Endothelial cell of umbilical vein (primary cell): ENCODE measurements around the gene POFUT2. TPM values are rescaled to one million over a fixed set of nuclear protein-coding genes. Genes with fewer than 3 reads are reported as not detected.

Experiments
- BruUV-seq: library from RNA; stranded (reverse); fragments of 400-500 nt; replicated peaks from 2 replicates; lab custom pipeline; 2021; lab: Mats Ljungman, UMichigan
- CTCF ChIA-PET: fragments of 300-600, 350-600 bp; sonication (Branson Sonifier 250); formaldehyde crosslinking; loops from one replicate; lab custom pipeline; 2021; ENCODE audit warnings: antibody characterized with exemption, inconsistent platforms; lab: Charles Lee
- POLR2A ChIA-PET: fragments of 300-600, 350-600 bp; sonication (Branson Sonifier 250); formaldehyde crosslinking; loops from one replicate; lab custom pipeline; 2021; ENCODE audit warnings: antibody characterized with exemption, inconsistent platforms; lab: Charles Lee
- DNase-seq: peaks from one replicate; pipeline ENCODE4 v3.0.0-alpha.2; 2011; ENCODE audit warnings: low read depth, low spot score
- FAIRE-seq: peaks from 2 replicates; lab custom pipeline; 2011; peaks lifted over from hg19 to GRCh38; lab: Jason Lieb, UNC
- H2AFZ ChIP-seq: 2 replicates; pipeline ENCODE4 v1.6.0; 2012; ENCODE audit warnings: low read depth, low read length, control low read depth, inconsistent platforms
- H3K27ac ChIP-seq: 2 replicates; pipeline ENCODE4 v1.5.1; 2011; ENCODE audit warnings: low read depth, mild to moderate bottlenecking, control low read depth, low read length, moderate library complexity; ENCODE audit not compliant: insufficient read depth
- H3K27me3 ChIP-seq, 2 experiments: 2 replicates each; pipeline versions ENCODE4 v1.6.0 to v1.6.1; 2011; ENCODE audit warnings: low read length in 2 of 2, mixed read lengths in 1 of 2; ENCODE audit not compliant: control insufficient read depth in 2 of 2, insufficient read depth in 2 of 2
- H3K36me3 ChIP-seq, 2 experiments: 2 replicates in 1 of 2; 3 replicates in 1 of 2; pipeline ENCODE4 v1.5.1; 2011; ENCODE audit warnings: low read length in 2 of 2, mild to moderate bottlenecking in 1 of 2, moderate library complexity in 1 of 2; ENCODE audit not compliant: control insufficient read depth in 2 of 2, insufficient read depth in 2 of 2; ENCODE audit errors: extremely low read depth in 1 of 2
- H3K4me1 ChIP-seq: 3 replicates; pipeline ENCODE4 v1.5.1; 2011; ENCODE audit warnings: mild to moderate bottlenecking, low read length; ENCODE audit not compliant: control insufficient read depth, insufficient read depth; ENCODE audit errors: extremely low read depth
- H3K4me2 ChIP-seq: 2 replicates; pipeline ENCODE4 v1.6.1; 2011; ENCODE audit warnings: low read length, control low read depth, mixed read lengths; ENCODE audit not compliant: insufficient read depth
- H3K4me3 ChIP-seq, 3 experiments: fragments of 200-600 bp in 1 of 3; sonication (generic), shearing (Covaris generic) in 1 of 3; replicated peaks in 1 of 3; 2 replicates each; pipeline ENCODE4 v1.5.1; 2011 to 2016; ENCODE audit warnings: control low read depth in 3 of 3, low read length in 3 of 3, mild to moderate bottlenecking in 2 of 3, inconsistent platforms in 1 of 3, low read depth in 1 of 3, moderate library complexity in 1 of 3; ENCODE audit not compliant: insufficient read depth in 1 of 3
- H3K79me2 ChIP-seq: 2 replicates; pipeline ENCODE4 v1.6.0; 2012; ENCODE audit warnings: low read length, inconsistent platforms; ENCODE audit not compliant: control insufficient read depth, insufficient read depth
- H3K9ac ChIP-seq: replicated peaks from 2 replicates; pipeline ENCODE3; 2011; ENCODE audit warnings: low read length, control low read depth; ENCODE audit not compliant: insufficient read depth; ENCODE audit errors: extremely low read depth
- H3K9me1 ChIP-seq: replicated peaks from 3 replicates; pipeline ENCODE4 v1.6.0; 2011; ENCODE audit warnings: mild to moderate bottlenecking, low read length; ENCODE audit not compliant: control insufficient read depth, insufficient read depth; ENCODE audit errors: extremely low read depth
- H3K9me3 ChIP-seq: replicated peaks from 2 replicates; pipeline ENCODE4 v1.5.1; 2012; ENCODE audit warnings: low read length, inconsistent platforms; ENCODE audit not compliant: control insufficient read depth, insufficient read depth
- H4K20me1 ChIP-seq: replicated peaks from 2 replicates; pipeline ENCODE3; 2011; ENCODE audit warnings: mild to moderate bottlenecking, low read length; ENCODE audit not compliant: control insufficient read depth, insufficient read depth; ENCODE audit errors: extremely low read depth
- EZH2 ChIP-seq: IDR thresholded peaks from 2 replicates; pipeline ENCODE4 v1.6.1; 2012; ENCODE audit warnings: borderline replicate concordance, low read depth, mild to moderate bottlenecking, moderate library complexity, low read length, inconsistent platforms; ENCODE audit not compliant: severe bottlenecking
- FOS ChIP-seq: IDR thresholded peaks from 2 replicates; pipeline ENCODE4 v1.6.1; 2011; ENCODE audit warnings: mild to moderate bottlenecking, low read length, moderate library complexity, borderline replicate concordance; ENCODE audit not compliant: insufficient read depth
- GATA2 ChIP-seq: IDR thresholded peaks from 2 replicates; pipeline ENCODE4 v1.7.0; 2011; ENCODE audit warnings: low read depth, mild to moderate bottlenecking, moderate library complexity, mixed read lengths, low read length; ENCODE audit not compliant: insufficient read length, insufficient read depth
- JUN ChIP-seq: IDR thresholded peaks from 2 replicates; pipeline ENCODE4 v1.6.1; 2011; ENCODE audit warnings: borderline replicate concordance, low read depth; ENCODE audit not compliant: insufficient read length, insufficient read depth
- MYC ChIP-seq: IDR thresholded peaks from one replicate; pipeline ENCODE4 v1.6.1; 2011; ENCODE audit warnings: mild to moderate bottlenecking, low read depth, low read length
- POLR2A ChIP-seq: IDR thresholded peaks from 2 replicates; pipeline ENCODE4 v1.6.1; 2012; ENCODE audit warnings: low read depth, mild to moderate bottlenecking, control low read depth, low read length
- POLR2AphosphoS5 ChIP-seq: IDR thresholded peaks from 2 replicates; pipeline ENCODE4 v1.6.1; 2012; ENCODE audit warnings: low read depth, mild to moderate bottlenecking, control low read depth, low read length, moderate library complexity; ENCODE audit not compliant: insufficient read depth
- dilution Hi-C: fragments of 300-500 bp; cut with MboI; formaldehyde crosslinking; loops from one replicate; pipeline ENCODE4 v1.15.0; 2019; ENCODE audit warnings: low sequenced_read_pairs; ENCODE audit not compliant: extremely low pct_ligation_motif_present
- intact Hi-C: fragments of 100-400 bp; cut with micrococcal nuclease; formaldehyde crosslinking; loops from one replicate; pipeline ENCODE4 v1.10.0; 2022
- polyA plus RNA-seq, 4 experiments: library from polyadenylated mRNA; depleted of rRNA in 3 of 4; stranded (reverse) in 3 of 4; unstranded in 1 of 4; fragments of >200 nt; gene quantifications; 2 replicates each; pipeline versions ENCODE4 v1.2.1 to v1.2.3, GENCODE V29; 2011 to 2012; ENCODE audit warnings: missing spikeins in 1 of 4
- total RNA-seq: library from RNA; stranded (reverse); gene quantifications from 2 replicates; pipeline ENCODE4 v1.2.3, GENCODE V29; 2021
- TF ChIP-seq, protein P1 (sequence below), 2 donors: IDR thresholded peaks; 1 replicate in 1 of 2; 2 replicates in 1 of 2; pipeline ENCODE4 v1.5.1; 2011; ENCODE audit warnings: low read length in 2 of 2, mild to moderate bottlenecking in 2 of 2, moderate library complexity in 2 of 2, control low read depth in 1 of 2, inconsistent platforms in 1 of 2, low read depth in 1 of 2; ENCODE audit not compliant: insufficient read depth in 1 of 2; ENCODE audit errors: extremely low read depth in 1 of 2
- TF ChIP-seq, protein P2 (sequence below): IDR thresholded peaks from 2 replicates; pipeline ENCODE4 v1.6.1; 2011; ENCODE audit not compliant: insufficient read depth, insufficient read length

POFUT2 gene
- total and polyA plus RNA-seq, 2 donors (not counting 3 experiments of a cell fraction or from before 2014, with no cell fraction given): 30.7 to 47.5 TPM

DNA sequence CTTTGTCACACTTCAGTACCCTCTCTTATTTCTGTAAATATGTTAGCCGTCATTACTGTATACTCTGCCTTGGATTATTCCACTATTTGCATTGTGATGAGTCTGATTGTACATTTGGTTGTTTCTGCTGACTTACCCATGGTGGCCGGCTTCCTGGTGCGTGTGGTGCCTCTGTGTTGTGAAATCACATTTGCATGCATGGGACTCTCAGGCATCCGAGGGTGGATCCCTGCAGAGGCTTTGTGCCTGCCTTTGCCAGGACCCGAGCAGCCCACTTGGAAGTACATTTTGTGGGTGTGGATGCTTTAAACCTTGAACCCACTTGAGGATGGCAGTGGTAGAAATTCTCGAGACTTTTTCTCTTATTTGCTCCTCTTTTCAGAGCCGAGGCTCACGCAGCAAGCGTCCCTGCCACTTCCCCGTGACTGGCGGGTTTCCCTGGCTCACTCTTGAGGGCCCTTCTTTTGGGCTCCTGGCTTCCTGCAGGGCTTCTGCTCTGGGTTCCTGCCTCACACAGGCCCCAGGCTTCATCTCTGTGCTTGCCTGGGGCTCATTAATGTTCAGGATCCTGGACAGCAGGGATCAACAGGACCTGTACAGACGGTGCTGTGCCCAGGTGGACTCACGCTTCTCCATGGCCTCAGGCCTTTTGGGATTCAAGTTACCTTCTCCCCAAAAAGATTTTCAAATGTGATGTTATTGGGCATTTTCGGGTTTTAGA is 36.6 kb downstream of the POFUT2 start:
- Histone ChIP-seq H4K20me1 (no peaks in the 10 kb centered on the region), H3K4me2 (no peak overlapping the region), H3K4me1 (no peaks in the 10 kb centered on the region), H3K27me3 (peaks cover 3 to 20% of the 10 kb centered on the region in 2 experiments), H3K9ac (no peak overlapping the region), H3K36me3 (no peaks in the 10 kb centered on the region), H3K9me3 (no peaks in the 10 kb centered on the region), H3K9me1 (no peaks in the 10 kb centered on the region), H3K79me2 (no peaks in the 10 kb centered on the region), H3K4me3 (no peak overlapping the region), H2AFZ (no peak overlapping the region), H3K27ac (no peak overlapping the region)
- POLR2A ChIA-PET: no interaction called here
- TF ChIP-seq JUN (no peak), POLR2AphosphoS5 (no peak), FOS (no peak), EZH2 (no peak), MYC (no peak), GATA2 (no peak), POLR2A (no peak)
- TF ChIP-seq, protein P1, sequence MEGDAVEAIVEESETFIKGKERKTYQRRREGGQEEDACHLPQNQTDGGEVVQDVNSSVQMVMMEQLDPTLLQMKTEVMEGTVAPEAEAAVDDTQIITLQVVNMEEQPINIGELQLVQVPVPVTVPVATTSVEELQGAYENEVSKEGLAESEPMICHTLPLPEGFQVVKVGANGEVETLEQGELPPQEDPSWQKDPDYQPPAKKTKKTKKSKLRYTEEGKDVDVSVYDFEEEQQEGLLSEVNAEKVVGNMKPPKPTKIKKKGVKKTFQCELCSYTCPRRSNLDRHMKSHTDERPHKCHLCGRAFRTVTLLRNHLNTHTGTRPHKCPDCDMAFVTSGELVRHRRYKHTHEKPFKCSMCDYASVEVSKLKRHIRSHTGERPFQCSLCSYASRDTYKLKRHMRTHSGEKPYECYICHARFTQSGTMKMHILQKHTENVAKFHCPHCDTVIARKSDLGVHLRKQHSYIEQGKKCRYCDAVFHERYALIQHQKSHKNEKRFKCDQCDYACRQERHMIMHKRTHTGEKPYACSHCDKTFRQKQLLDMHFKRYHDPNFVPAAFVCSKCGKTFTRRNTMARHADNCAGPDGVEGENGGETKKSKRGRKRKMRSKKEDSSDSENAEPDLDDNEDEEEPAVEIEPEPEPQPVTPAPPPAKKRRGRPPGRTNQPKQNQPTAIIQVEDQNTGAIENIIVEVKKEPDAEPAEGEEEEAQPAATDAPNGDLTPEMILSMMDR (IDR thresholded peaks at IDR 0.05; ENCODE audit: extremely low read depth in 1 of 2, insufficient read depth in 1 of 2, low read depth in 1 of 2, low read length in 2 of 2): no peak
- TF ChIP-seq, protein P2, sequence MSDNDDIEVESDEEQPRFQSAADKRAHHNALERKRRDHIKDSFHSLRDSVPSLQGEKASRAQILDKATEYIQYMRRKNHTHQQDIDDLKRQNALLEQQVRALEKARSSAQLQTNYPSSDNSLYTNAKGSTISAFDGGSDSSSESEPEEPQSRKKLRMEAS: no peak
- no TSS peak for BruUV-seq
- dilution Hi-C loops (no loop called here), intact Hi-C loops (no loop called here)
- CTCF ChIA-PET: interaction anchor here (1.1 kb wide), 1 partner anchor 82 kb away, joined by 3 read pairs; no protein-coding TSS in a partner anchor
- DNase-seq (no peak), FAIRE-seq (no peak)
